ENCODE data around the gene FGF3.

Gene FGF3

GRCh38 chr11:69804769-69805508 is 14.3 kb downstream of the FGF3 start:
- no peak overlapping the region for H3K4me3 ChIP-seq (ENCODE audit: low read depth, low read length)
- TF ChIP-seq CTCF (IDR thresholded peaks at IDR 0.05; ENCODE audit: low read depth, low read length) (no peak), MAX (IDR thresholded peaks at IDR 0.05; ENCODE audit: low read depth, low read length) (peak; percentile 49; the same call in 1 of the 2 replicates)
- DNase-seq (ENCODE audit: low read depth): no peak

DNA sequence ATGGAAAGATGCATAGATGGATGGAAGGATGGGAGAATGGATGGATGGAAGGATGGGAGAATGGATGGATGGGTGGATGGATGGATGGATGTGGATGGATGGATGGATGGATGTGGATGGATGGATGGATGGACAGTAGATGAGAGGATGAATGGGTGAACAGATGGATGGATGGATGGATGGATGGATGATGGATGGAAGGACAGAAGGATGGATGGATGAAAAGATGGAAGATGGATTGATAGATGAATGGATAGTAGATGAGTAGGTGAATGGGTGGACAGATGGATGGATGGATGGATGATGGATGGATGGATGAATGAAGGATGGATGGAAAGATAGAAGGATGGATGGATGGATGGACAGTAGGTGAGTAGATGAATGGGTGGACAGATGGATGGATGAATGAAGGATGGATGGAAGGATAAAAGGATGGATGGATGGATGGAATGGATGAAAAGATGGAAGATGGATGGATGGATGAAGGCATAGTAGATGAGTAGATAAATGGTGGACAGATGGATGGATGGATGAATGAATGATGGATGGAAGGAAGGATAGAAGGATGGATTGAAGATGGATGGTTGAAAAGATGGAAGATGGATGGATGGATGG is 15.5 kb downstream of the FGF3 start:
- no peak for DNase-seq (ENCODE audit: low read depth)
- H3K4me3 ChIP-seq (ENCODE audit: low read depth, low read length): no peak overlapping the region
- TF ChIP-seq POLR2A (IDR thresholded peaks at IDR 0.05; ENCODE audit: extremely low read depth, insufficient read length) (no peak), MYC (IDR thresholded peaks at IDR 0.05; ENCODE audit: low read depth, low read length) (no peak), CTCF (IDR thresholded peaks at IDR 0.05; ENCODE audit: low read depth, low read length) (no peak), MAX (IDR thresholded peaks at IDR 0.05; ENCODE audit: low read depth, low read length) (no peak)

GRCh38 chr11:69803022-69803421 is 16.2 kb downstream of the FGF3 start:
- no peak for DNase-seq (ENCODE audit: low read depth)
- no peak overlapping the region for H3K4me3 ChIP-seq (ENCODE audit: low read depth, low read length)
- TF ChIP-seq MYC (IDR thresholded peaks at IDR 0.05; ENCODE audit: low read depth, low read length): no peak

DNA sequence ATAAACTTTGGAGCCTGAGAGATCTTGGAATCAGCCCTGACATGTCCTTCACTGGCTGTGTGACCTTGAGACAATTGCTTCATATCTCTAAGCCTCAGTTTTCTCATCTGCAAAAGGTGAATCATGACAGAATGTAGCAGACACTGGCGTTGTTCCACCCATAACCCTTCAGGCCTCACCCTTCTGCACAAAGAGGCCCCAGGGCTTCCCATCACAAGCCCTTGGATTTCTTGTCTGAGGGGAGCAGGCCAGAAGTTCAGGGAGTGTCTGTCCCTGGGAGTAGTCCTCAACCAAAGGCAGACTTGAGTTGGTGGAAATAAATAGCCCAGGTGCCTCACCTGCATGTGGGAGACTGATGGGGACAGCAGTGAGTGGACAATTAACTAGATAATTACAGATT is 16.6 kb downstream of the FGF3 start:
- TF ChIP-seq MAX (IDR thresholded peaks at IDR 0.05; ENCODE audit: low read depth, low read length) (no peak), CTCF (IDR thresholded peaks at IDR 0.05; ENCODE audit: low read depth, low read length) (no peak), POLR2A (IDR thresholded peaks at IDR 0.05; ENCODE audit: extremely low read depth, insufficient read length) (no peak), MYC (IDR thresholded peaks at IDR 0.05; ENCODE audit: low read depth, low read length) (no peak)
- H3K4me3 ChIP-seq (ENCODE audit: low read depth, low read length): no peak overlapping the region
- no peak for DNase-seq (ENCODE audit: low read depth)

DNA sequence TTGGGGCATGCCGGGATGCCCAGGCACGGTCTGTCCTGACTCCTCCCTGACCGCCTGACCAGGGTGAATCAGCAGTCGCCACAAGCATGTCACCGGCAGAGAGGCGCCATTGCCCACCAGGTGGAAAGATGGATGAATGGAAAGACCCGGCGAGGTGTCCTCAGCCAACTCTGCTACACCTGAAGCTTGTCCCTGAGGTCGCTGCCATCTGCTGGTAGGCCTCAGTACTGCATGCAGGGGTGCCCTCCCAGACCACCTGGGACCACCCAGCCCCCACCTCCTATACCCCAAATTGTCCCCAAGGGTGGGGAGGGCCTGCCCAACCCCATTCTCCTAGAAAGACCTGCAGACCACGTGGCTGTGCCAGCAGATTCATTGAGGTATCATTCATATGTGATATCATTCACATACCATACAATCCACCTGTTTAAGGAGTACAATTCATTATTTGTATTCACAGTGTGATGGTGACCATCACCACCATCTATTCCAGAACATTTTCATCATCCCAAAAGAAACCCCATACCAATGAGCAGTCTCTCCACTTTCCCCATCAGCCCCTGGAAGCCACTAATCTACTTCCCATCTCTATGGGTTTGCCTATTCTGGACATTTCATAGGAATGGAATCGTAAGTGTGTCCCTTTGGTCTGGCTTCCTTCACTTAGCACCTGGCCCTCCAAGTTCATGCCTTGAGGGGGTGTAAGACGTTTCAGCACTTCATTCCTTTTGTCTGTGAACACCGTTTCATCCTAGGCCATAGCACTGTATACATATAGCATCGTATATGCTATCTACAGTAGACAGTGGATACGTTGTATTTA is 17.5 kb downstream of the FGF3 start:
- DNase-seq (ENCODE audit: low read depth): no peak
- TF ChIP-seq CTCF (IDR thresholded peaks at IDR 0.05; ENCODE audit: low read depth, low read length) (peak; percentile 81), POLR2A (IDR thresholded peaks at IDR 0.05; ENCODE audit: extremely low read depth, insufficient read length) (no peak), MAX (IDR thresholded peaks at IDR 0.05; ENCODE audit: low read depth, low read length) (no peak), MYC (IDR thresholded peaks at IDR 0.05; ENCODE audit: low read depth, low read length) (no peak)
- no peak overlapping the region for H3K4me3 ChIP-seq (ENCODE audit: low read depth, low read length)

GRCh38 chr11:69800278-69800677 is 18.9 kb downstream of the FGF3 start:
- TF ChIP-seq MAX (IDR thresholded peaks at IDR 0.05; ENCODE audit: low read depth, low read length) (no peak), MYC (IDR thresholded peaks at IDR 0.05; ENCODE audit: low read depth, low read length) (no peak), CTCF (IDR thresholded peaks at IDR 0.05; ENCODE audit: low read depth, low read length) (no peak), POLR2A (IDR thresholded peaks at IDR 0.05; ENCODE audit: extremely low read depth, insufficient read length) (no peak)
- H3K4me3 ChIP-seq (ENCODE audit: low read depth, low read length): no peak overlapping the region
- DNase-seq (ENCODE audit: low read depth): no peak

Measured in NB4 (cell line).